ENCODE results near the gene ABCB9. TPM values are rescaled to one million over a fixed set of nuclear protein-coding genes. Genes with fewer than 3 reads are reported as not detected.
A peak's percentile ranks its signal among the peaks of the same experiment; 100 is the strongest.

ABCB9 gene
- total RNA-seq, 2 experiments from 2014 or later = 4.3 to 4.9 TPM

- ATAC-seq (peak; percentile 85), DNase-seq (peak; percentile 99)
- intact Hi-C loops (cut with micrococcal nuclease) = loop anchor here (10.0 kb wide), 2 partner anchors 180 to 260 kb away; partner anchors contain the start of genes MPHOSPH9, MTRFR and PITPNM2
- CTCF ChIA-PET = interaction anchor here (0.8 to 2.0 kb wide), 5 partner anchors 23 to 264 kb away, joined by 3 to 12 read pairs (median 3); no protein-coding TSS in a partner anchor
- peaks cover 26% of the 10 kb centered on the region for H3K4me1 Mint-ChIP-seq (ENCODE audit: low read depth)
- H3K4me3 Mint-ChIP-seq = peak overlapping the region; percentile 95
- H3K9me3 Mint-ChIP-seq = no peaks in the 10 kb centered on the region
- H3K36me3 Mint-ChIP-seq (ENCODE audit: low read depth) = no peaks in the 10 kb centered on the region
- POLR2A ChIA-PET = interaction anchor here (0.7 to 2.9 kb wide), 17 partner anchors 8 to 264 kb away, joined by 3 to 12 read pairs (median 3); partner anchors contain the start of genes ABCB9 and VPS37B
- H3K27me3 Mint-ChIP-seq = no peaks in the 10 kb centered on the region
- peak overlapping the region; percentile 100 for H3K27ac Mint-ChIP-seq
- TF ChIP-seq CTCF (IDR thresholded peaks at IDR 0.05) = no peak
Observed at GRCh38 chr12:122974274-122974891, 8.1 kb upstream of the ABCB9 start.

DNA sequence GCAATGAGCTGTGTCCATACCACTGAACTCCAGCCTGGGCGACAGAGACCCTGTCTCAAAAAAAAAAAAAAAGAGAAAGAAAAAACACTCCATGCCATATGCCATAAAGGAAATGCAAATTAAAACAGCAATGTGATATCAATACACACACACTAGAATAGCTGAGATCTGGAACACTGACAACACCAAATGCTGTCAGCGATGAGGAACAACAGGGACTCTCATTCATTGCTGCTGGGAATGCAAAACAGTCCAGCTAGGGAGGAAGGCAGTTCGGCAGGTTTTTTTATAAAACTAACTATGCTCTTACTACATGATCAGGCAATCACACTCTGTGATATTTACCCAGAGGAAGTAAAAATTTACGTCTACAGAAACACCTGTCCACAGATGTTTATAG is 3.4 kb upstream of the ABCB9 start:
- no peak for TF ChIP-seq CTCF (IDR thresholded peaks at IDR 0.05)
- DNase-seq (no peak), ATAC-seq (no peak)
- H3K27ac Mint-ChIP-seq = no peak overlapping the region
- ChIA-PET POLR2A (interaction anchor here (0.7 to 1.5 kb wide), 5 partner anchors 10 to 77 kb away, joined by 3 to 4 read pairs (median 3); no protein-coding TSS in a partner anchor), CTCF (interaction anchor here (0.9 to 3.3 kb wide), 4 partner anchors 17 to 268 kb away, joined by 3 to 13 read pairs (median 4); no protein-coding TSS in a partner anchor)
- H3K27me3 Mint-ChIP-seq = no peaks in the 10 kb centered on the region
- H3K4me1 Mint-ChIP-seq (ENCODE audit: low read depth) = peaks cover 9% of the 10 kb centered on the region
- H3K36me3 Mint-ChIP-seq (ENCODE audit: low read depth) = no peaks in the 10 kb centered on the region
- H3K9me3 Mint-ChIP-seq = no peaks in the 10 kb centered on the region
- intact Hi-C loops (cut with micrococcal nuclease) = loop anchor here (10.0 kb wide), 2 partner anchors 185 to 265 kb away; partner anchors contain the start of genes MPHOSPH9, MTRFR and PITPNM2
- H3K4me3 Mint-ChIP-seq = no peak overlapping the region

DNA sequence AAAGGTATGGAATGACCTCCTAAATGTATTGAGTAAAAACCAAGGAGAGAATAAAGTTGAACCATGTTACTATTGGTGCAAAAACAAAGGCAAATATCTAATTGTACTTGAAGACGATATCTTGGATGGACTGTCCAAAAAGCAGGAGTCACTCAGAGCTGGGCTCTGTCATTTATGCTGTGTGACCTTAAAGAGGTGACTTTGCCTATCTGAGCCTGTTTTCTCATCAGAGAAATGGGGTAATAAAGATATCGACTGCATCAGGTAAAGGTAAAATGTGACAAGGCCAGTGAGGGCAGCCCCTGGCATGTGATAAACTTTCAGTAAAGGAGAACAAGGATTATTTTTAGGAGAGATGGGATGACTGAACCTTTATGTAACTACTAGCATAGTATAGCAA is 1.8 kb upstream of the ABCB9 start:
- H3K4me1 Mint-ChIP-seq (ENCODE audit: low read depth) = peaks cover 3% of the 10 kb centered on the region
- H3K27ac Mint-ChIP-seq = no peak overlapping the region
- ChIA-PET POLR2A (interaction anchor here (1.5 kb wide), 1 partner anchor 13 kb away, joined by 4 read pairs; no protein-coding TSS in a partner anchor), CTCF (interaction anchor here (0.6 kb wide), 1 partner anchor 163 kb away, joined by 3 read pairs; no protein-coding TSS in a partner anchor)
- no peak for ATAC-seq
- intact Hi-C loops (cut with micrococcal nuclease) = no loop called here
- no peak overlapping the region for H3K4me3 Mint-ChIP-seq
- no peaks in the 10 kb centered on the region for H3K9me3 Mint-ChIP-seq
- H3K36me3 Mint-ChIP-seq (ENCODE audit: low read depth) = no peaks in the 10 kb centered on the region
- DNase-seq = no peak
- TF ChIP-seq CTCF (IDR thresholded peaks at IDR 0.05) = no peak
- H3K27me3 Mint-ChIP-seq = no peaks in the 10 kb centered on the region

DNA sequence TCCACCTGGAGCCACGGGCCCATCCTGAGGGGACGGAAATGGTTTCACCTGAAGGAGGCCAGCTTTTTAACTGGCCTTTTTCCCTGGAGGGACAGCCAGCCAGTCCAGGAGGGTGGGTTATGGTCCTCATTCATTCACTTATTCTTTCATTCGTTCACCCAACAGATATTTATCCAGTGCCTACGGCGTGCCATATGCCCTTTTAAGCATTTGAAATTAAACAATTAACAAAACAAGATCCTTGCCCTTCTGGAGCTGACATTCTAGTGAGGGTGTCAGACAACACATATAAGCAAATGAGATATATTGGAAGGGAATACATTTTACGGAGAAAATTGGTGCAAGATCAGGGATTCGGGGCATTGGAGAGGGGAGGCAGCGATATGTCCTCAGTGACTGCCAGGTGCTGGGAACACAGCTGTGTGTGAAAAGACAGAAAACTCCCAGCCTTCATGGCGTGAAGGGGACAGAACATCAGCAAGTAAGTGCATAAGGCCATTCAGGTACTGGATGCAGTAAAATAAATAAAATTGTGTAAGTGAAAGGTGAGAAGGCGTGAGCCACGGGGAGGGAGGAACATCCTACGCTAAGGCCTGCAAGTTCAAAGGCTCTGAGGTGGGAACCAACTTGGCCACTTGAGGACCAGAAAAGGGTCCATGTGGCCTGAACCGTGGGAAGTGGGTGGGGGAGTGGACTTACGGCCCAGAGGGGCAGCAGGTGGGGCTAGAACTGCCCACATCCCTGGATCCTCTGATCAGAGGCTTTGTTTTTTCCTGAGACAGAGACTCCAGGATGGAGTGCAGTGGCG is 684 bp upstream of the ABCB9 start:
- H3K27ac Mint-ChIP-seq = no peak overlapping the region

More for the DNA sequence above, 684 bp upstream of the ABCB9 start:
- Mint-ChIP-seq H3K4me3 (no peak overlapping the region), H3K27me3 (no peaks in the 10 kb centered on the region), H3K36me3 (ENCODE audit: low read depth) (no peaks in the 10 kb centered on the region), H3K4me1 (ENCODE audit: low read depth) (peaks cover 3% of the 10 kb centered on the region), H3K9me3 (no peaks in the 10 kb centered on the region)
- ChIA-PET CTCF (interaction anchor here (0.8 to 2.4 kb wide), 7 partner anchors 9 to 271 kb away, joined by 3 to 9 read pairs (median 5); no protein-coding TSS in a partner anchor), POLR2A (interaction anchor here (0.8 to 2.2 kb wide), 9 partner anchors 8 to 266 kb away, joined by 3 to 12 read pairs (median 4); partner anchors contain the start of genes MPHOSPH9, MTRFR and OGFOD2)
- intact Hi-C loops (cut with micrococcal nuclease) = no loop called here
- DNase-seq = no peak
- no peak for ATAC-seq
- no peak for TF ChIP-seq CTCF (IDR thresholded peaks at IDR 0.05)
